ENCODE measurements around the gene PCDH9. TPM values are rescaled to one million over a fixed set of nuclear protein-coding genes. Genes with fewer than 3 reads are reported as not detected.

PCDH9 gene
- polyA plus RNA-seq, 1 experiment: 3.3 TPM

GRCh38 chr13:66560189-66560588 lies 669.9 kb downstream of the PCDH9 start:
- ChIA-PET POLR2A (no interaction called here), CTCF (interaction anchor here (1.3 kb wide), 1 partner anchor 434 kb away, joined by 3 read pairs; no protein-coding TSS in a partner anchor)
- no peak for DNase-seq (ENCODE audit: low read depth, low spot score)
- Histone ChIP-seq H3K9me3 (ENCODE audit: control insufficient read depth, insufficient read depth, low read length) (peaks cover 6% of the 10 kb centered on the region; the same call in 1 of the 2 replicates), H3K4me3 (ENCODE audit: low read depth, low read length) (no peak overlapping the region), H3K27ac (ENCODE audit: low read depth, low read length) (no peak overlapping the region), H3K27me3 (ENCODE audit: control insufficient read depth, insufficient read depth, low read length) (no peaks in the 10 kb centered on the region)
- no peak for TF ChIP-seq CTCF (IDR thresholded peaks at IDR 0.05; ENCODE audit: low read depth, low read length)

GRCh38 chr13:66559093-66559492 lies 671.0 kb downstream of the PCDH9 start:
- no peak for TF ChIP-seq CTCF (IDR thresholded peaks at IDR 0.05; ENCODE audit: low read depth, low read length)
- Histone ChIP-seq H3K4me3 (ENCODE audit: low read depth, low read length) (no peak overlapping the region), H3K9me3 (ENCODE audit: control insufficient read depth, insufficient read depth, low read length) (peaks cover 6% of the 10 kb centered on the region; the same call in 1 of the 2 replicates), H3K27ac (ENCODE audit: low read depth, low read length) (no peak overlapping the region), H3K27me3 (ENCODE audit: control insufficient read depth, insufficient read depth, low read length) (no peaks in the 10 kb centered on the region)
- CTCF ChIA-PET: interaction anchor here (1.4 kb wide), 1 partner anchor 60 kb away, joined by 5 read pairs; no protein-coding TSS in a partner anchor
- DNase-seq (ENCODE audit: low read depth, low spot score): no peak
- POLR2A ChIA-PET: no interaction called here

- no peak for DNase-seq (ENCODE audit: low read depth, low spot score)
- TF ChIP-seq CTCF (IDR thresholded peaks at IDR 0.05; ENCODE audit: low read depth, low read length): no peak
- Histone ChIP-seq H3K9me3 (ENCODE audit: control insufficient read depth, insufficient read depth, low read length) (peaks cover 6% of the 10 kb centered on the region; the same call in 1 of the 2 replicates), H3K27me3 (ENCODE audit: control insufficient read depth, insufficient read depth, low read length) (no peaks in the 10 kb centered on the region), H3K4me3 (ENCODE audit: low read depth, low read length) (no peak overlapping the region), H3K27ac (ENCODE audit: low read depth, low read length) (no peak overlapping the region)
- ChIA-PET CTCF (interaction anchor here (1.4 kb wide), 1 partner anchor 60 kb away, joined by 5 read pairs; no protein-coding TSS in a partner anchor), POLR2A (no interaction called here)
These were observed 671.6 kb downstream of the PCDH9 start for GRCh38 chr13:66558506-66558905.

GRCh38 chr13:66557357-66557756 lies 672.8 kb downstream of the PCDH9 start:
- Histone ChIP-seq H3K27me3 (ENCODE audit: control insufficient read depth, insufficient read depth, low read length) (no peaks in the 10 kb centered on the region), H3K27ac (ENCODE audit: low read depth, low read length) (no peak overlapping the region), H3K4me3 (ENCODE audit: low read depth, low read length) (no peak overlapping the region), H3K9me3 (ENCODE audit: control insufficient read depth, insufficient read depth, low read length) (peaks cover 6% of the 10 kb centered on the region; the same call in 1 of the 2 replicates)
- POLR2A ChIA-PET: no interaction called here
- DNase-seq (ENCODE audit: low read depth, low spot score): no peak
- TF ChIP-seq CTCF (IDR thresholded peaks at IDR 0.05; ENCODE audit: low read depth, low read length): no peak
- CTCF ChIA-PET: interaction anchor here (0.6 to 1.0 kb wide), 2 partner anchors 10 to 61 kb away, joined by 3 read pairs; no protein-coding TSS in a partner anchor

- DNase-seq (ENCODE audit: low read depth, low spot score): no peak
- H3K27me3 ChIP-seq (ENCODE audit: control insufficient read depth, insufficient read depth, low read length): no peaks in the 10 kb centered on the region
- ChIA-PET CTCF (interaction anchor here (0.7 to 1.0 kb wide), 2 partner anchors 11 to 16 kb away, joined by 3 read pairs; no protein-coding TSS in a partner anchor), POLR2A (no interaction called here)
- TF ChIP-seq CTCF (IDR thresholded peaks at IDR 0.05; ENCODE audit: low read depth, low read length): no peak
- peaks cover 6% of the 10 kb centered on the region; the same call in 1 of the 2 replicates for H3K9me3 ChIP-seq (ENCODE audit: control insufficient read depth, insufficient read depth, low read length)
- no peak overlapping the region for H3K27ac ChIP-seq (ENCODE audit: low read depth, low read length)
- no peak overlapping the region for H3K4me3 ChIP-seq (ENCODE audit: low read depth, low read length)
These were observed 673.8 kb downstream of the PCDH9 start for GRCh38 chr13:66556306-66556705.

Data from AG04450 (cell line).